HEK293 (cell line): Measurements from ENCODE around the gene CACNB4.

ENCODE experiments used
- CTCF ChIA-PET: fragments of 350-600 bp; formaldehyde crosslinking; extraction: SDS; loops from one replicate; lab custom pipeline; 2021; ENCODE audit warnings: antibody characterized with exemption; lab: Yijun Ruan, JAX
- POLR2A ChIA-PET: fragments of 300-600 bp; formaldehyde crosslinking; extraction: SDS; loops from one replicate; lab custom pipeline; 2020; ENCODE audit warnings: antibody characterized with exemption, inconsistent platforms; lab: Yijun Ruan, JAX
- H3K27ac ChIP-seq: fragments of 200-500 bp; sonication (Bioruptor generic); 2 replicates; pipeline ENCODE4 v1.5.1; 2014; ENCODE audit warnings: low read depth, low read length, control low read depth, inconsistent platforms; ENCODE audit errors: extremely low read depth
- H3K36me3 ChIP-seq, 2 experiments: fragments of 200-500 bp in 1 of 2; sonication (Bioruptor generic) in 1 of 2; 1 replicate in 1 of 2; 2 replicates in 1 of 2; pipeline ENCODE4 v1.5.1; 2014 to 2017; ENCODE audit warnings: inconsistent platforms in 2 of 2, low read length in 2 of 2; ENCODE audit not compliant: control insufficient read depth in 2 of 2, insufficient read depth in 1 of 2
- H3K4me1 ChIP-seq: fragments of 200-500 bp; sonication (Bioruptor generic); 2 replicates; pipeline ENCODE4 v1.5.1; 2014; ENCODE audit warnings: mild to moderate bottlenecking, low read length, inconsistent platforms; ENCODE audit not compliant: control insufficient read depth, insufficient read depth
- H3K4me3 ChIP-seq: 2 replicates; pipeline ENCODE4 v1.5.1; 2011; ENCODE audit warnings: low read depth, mild to moderate bottlenecking, control low read depth, low read length, moderate library complexity
- H3K9me3 ChIP-seq: fragments of 200-500 bp; sonication (Bioruptor generic); 2 replicates; pipeline ENCODE4 v1.5.1; 2014; ENCODE audit warnings: low read depth, low read length, inconsistent platforms; ENCODE audit not compliant: control insufficient read depth, insufficient read depth
- EGR2 ChIP-seq: fragments of 450-650 bp; formaldehyde crosslinking; IDR thresholded peaks from 2 replicates; pipeline ENCODE4 v1.5.1; 2016; ENCODE audit warnings: low read depth, missing biosample characterization, missing genetic modification characterization
- GLI2 ChIP-seq: fragments of 450-650 bp; formaldehyde crosslinking; IDR thresholded peaks from 2 replicates; pipeline ENCODE4; 2017; ENCODE audit warnings: missing biosample characterization, missing genetic modification characterization, low read depth, borderline replicate concordance
- OSR2 ChIP-seq: fragments of 450-650 bp; formaldehyde crosslinking; IDR thresholded peaks from 2 replicates; pipeline ENCODE4 v1.5.1; 2016; ENCODE audit warnings: missing biosample characterization, missing genetic modification characterization
- PRDM1 ChIP-seq: fragments of 450-650 bp; formaldehyde crosslinking; IDR thresholded peaks from 2 replicates; pipeline ENCODE4; 2016; ENCODE audit warnings: missing biosample characterization, missing genetic modification characterization
- ZNF140 ChIP-seq: fragments of 450-650 bp; formaldehyde crosslinking; IDR thresholded peaks from 2 replicates; pipeline ENCODE4 v1.5.1; 2016; ENCODE audit warnings: missing biosample characterization, missing genetic modification characterization
- ZNF274 ChIP-seq, 2 experiments: fragments of 200-500 bp in 1 of 2; fragments of 450-650 bp in 1 of 2; sonication (Bioruptor generic) in 1 of 2; formaldehyde crosslinking in 1 of 2; IDR thresholded peaks; 2 replicates each; pipeline versions ENCODE4 v1.5.1 to v1.6.1; 2014 to 2016; ENCODE audit warnings: borderline replicate concordance in 1 of 2, inconsistent platforms in 1 of 2, low read length in 1 of 2, missing biosample characterization in 1 of 2, missing genetic modification characterization in 1 of 2
- ZNF324 ChIP-seq: fragments of 450-650 bp; formaldehyde crosslinking; IDR thresholded peaks from 2 replicates; pipeline ENCODE4 v1.5.1; 2016; ENCODE audit warnings: missing biosample characterization, missing genetic modification characterization
- ZNF37A ChIP-seq: fragments of 450-650 bp; IDR thresholded peaks from 2 replicates; pipeline ENCODE4 v1.5.1; 2018; ENCODE audit warnings: missing biosample characterization, missing genetic modification characterization
- ZNF433 ChIP-seq: fragments of 450-650 bp; formaldehyde crosslinking; IDR thresholded peaks from 2 replicates; pipeline ENCODE4 v1.5.1; 2016; ENCODE audit warnings: missing biosample characterization, missing genetic modification characterization, low read depth
- ZNF529 ChIP-seq: fragments of 450-650 bp; formaldehyde crosslinking; IDR thresholded peaks from 2 replicates; pipeline ENCODE4 v1.5.1; 2017; ENCODE audit warnings: missing genetic modification characterization, missing biosample characterization; ENCODE audit not compliant: insufficient replicate concordance
- ZNF571 ChIP-seq: fragments of 450-650 bp; formaldehyde crosslinking; IDR thresholded peaks from 2 replicates; pipeline ENCODE4 v1.5.0; 2017; ENCODE audit warnings: missing biosample characterization, missing genetic modification characterization
- ZNF585B ChIP-seq: fragments of 450-650 bp; formaldehyde crosslinking; IDR thresholded peaks from 2 replicates; pipeline ENCODE4 v1.5.1; 2016; ENCODE audit warnings: missing biosample characterization, missing genetic modification characterization
- ZNF791 ChIP-seq: fragments of 450-650 bp; formaldehyde crosslinking; IDR thresholded peaks from 2 replicates; pipeline ENCODE4 v1.5.1; 2016; ENCODE audit warnings: missing biosample characterization, missing genetic modification characterization
- ZNF792 ChIP-seq: fragments of 450-650 bp; formaldehyde crosslinking; IDR thresholded peaks from 2 replicates; pipeline ENCODE4 v1.5.1; 2016; ENCODE audit warnings: missing biosample characterization, missing genetic modification characterization
- TF ChIP-seq, protein P1 (sequence below): fragments of 450-650 bp; formaldehyde crosslinking; optimal IDR thresholded peaks from 2 replicates; pipeline ENCODE3; 2016; ENCODE audit warnings: missing biosample characterization, mild to moderate bottlenecking, missing genetic modification characterization
- TF ChIP-seq, protein P2 (sequence below): fragments of 450-650 bp; formaldehyde crosslinking; IDR thresholded peaks from 2 replicates; pipeline ENCODE4 v1.5.1; 2017; ENCODE audit warnings: missing biosample characterization, missing genetic modification characterization
- TF ChIP-seq, protein P3 (sequence below): fragments of 450-650 bp; formaldehyde crosslinking; IDR thresholded peaks from 2 replicates; pipeline ENCODE4 v1.5.1; 2017; ENCODE audit warnings: missing biosample characterization, missing genetic modification characterization
- TF ChIP-seq, protein P4 (sequence below): fragments of 450-650 bp; formaldehyde crosslinking; IDR thresholded peaks from 2 replicates; pipeline ENCODE4 v1.5.1; 2017; ENCODE audit warnings: missing biosample characterization, missing genetic modification characterization

CACNB4 gene

DNA sequence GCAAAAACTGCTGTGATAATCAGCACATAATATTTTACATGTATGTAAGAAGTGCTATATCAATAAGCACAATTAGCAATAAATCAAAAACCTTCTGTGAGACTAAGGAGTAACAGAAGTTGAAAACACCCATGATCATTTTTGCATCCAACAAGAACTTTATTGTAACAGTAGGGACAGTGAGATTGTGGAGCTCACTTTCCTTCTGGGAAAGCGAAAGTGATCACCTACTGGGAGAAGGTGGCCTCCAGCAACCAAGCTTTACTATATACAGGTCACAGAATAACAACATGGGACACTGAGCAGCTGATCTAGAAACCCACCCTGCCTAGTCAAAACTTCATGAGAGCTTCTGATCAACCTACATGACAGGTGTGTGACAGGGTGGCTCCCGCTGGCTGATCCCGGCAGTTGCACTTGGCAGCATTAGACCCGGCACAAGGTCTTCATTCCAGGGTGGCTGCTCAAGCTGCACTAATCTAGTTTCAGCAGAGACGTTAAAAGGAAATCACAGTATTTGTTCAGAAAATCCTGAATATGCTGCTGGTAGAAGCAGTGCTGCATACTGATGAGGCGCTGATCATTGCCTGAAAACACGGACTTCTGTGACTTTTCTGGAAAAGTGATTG is 207.2 kb downstream of the CACNB4 start:
- no peak overlapping the region for H3K27ac ChIP-seq
- no peaks in the 10 kb centered on the region for H3K36me3 ChIP-seq
- TF ChIP-seq ZNF529 (tag by site-specific recombination) (no peak), OSR2 (tag by site-specific recombination) (no peak), EGR2 (tag by site-specific recombination) (no peak), ZNF433 (tag by site-specific recombination) (no peak), ZNF791 (tag by site-specific recombination) (no peak), PRDM1 (tag by site-specific recombination) (peak; percentile 58)
- TF ChIP-seq, protein P1, sequence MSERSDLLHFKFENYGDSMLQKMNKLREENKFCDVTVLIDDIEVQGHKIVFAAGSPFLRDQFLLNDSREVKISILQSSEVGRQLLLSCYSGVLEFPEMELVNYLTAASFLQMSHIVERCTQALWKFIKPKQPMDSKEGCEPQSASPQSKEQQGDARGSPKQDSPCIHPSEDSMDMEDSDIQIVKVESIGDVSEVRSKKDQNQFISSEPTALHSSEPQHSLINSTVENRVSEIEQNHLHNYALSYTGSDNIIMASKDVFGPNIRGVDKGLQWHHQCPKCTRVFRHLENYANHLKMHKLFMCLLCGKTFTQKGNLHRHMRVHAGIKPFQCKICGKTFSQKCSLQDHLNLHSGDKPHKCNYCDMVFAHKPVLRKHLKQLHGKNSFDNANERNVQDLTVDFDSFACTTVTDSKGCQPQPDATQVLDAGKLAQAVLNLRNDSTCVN (tag by site-specific recombination), result no peak
- peak overlapping the region; percentile 1; the same call in 1 of the 2 replicates for H3K4me3 ChIP-seq
- H3K9me3 ChIP-seq, result peaks cover 2% of the 10 kb centered on the region; the same call in 1 of the 2 replicates
- CTCF ChIA-PET, result interaction anchor here (0.9 to 1.0 kb wide), 3 partner anchors 12 to 38 kb away, joined by 3 to 5 read pairs (median 3); no protein-coding TSS in a partner anchor
- no peaks in the 10 kb centered on the region for H3K4me1 ChIP-seq
- POLR2A ChIA-PET, result interaction anchor here (1.0 to 1.1 kb wide), 2 partner anchors 64 to 67 kb away, joined by 3 to 4 read pairs; partner anchors contain the start of gene ARL5A

DNA sequence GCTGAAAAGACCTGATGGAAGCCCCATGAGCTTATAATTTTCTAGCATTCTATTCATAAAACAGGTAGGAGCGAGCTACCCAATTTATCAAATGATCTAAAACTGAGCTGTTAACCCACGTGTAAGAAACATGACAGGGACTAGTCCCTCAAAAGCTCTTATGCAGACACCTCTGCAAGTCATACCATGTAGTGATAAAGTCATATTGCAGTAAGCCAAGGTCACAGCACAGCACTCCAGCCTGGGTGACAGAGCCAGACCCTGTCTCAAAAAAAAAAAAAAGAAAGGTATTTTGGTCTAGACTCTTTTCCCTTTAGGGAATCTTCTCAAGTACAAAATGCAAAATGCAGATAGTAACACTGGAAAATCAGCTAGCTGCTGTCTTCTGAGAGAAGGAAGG is 211.7 kb downstream of the CACNB4 start:
- ChIA-PET POLR2A (no interaction called here), CTCF (interaction anchor here (0.7 kb wide), 1 partner anchor 81 kb away, joined by 3 read pairs; no protein-coding TSS in a partner anchor)

DNA sequence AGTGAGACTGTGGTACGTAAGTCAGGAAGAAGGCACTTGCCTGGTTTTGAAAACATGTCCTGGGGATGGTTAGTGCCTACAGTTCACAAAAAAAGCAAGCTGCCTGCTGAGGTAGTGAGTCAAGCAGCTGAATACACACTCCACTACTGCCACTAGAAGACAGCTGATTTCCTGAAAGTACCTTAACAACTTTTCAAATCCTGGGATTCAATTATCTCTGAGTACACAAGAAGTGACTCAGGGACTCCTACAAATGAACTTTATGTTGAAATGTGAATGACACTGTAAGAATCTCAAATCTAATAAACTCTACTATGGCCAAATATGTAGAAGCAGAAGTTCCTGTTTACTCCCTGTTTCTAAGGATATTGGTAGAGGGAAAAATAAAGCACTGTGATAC is 212.6 kb downstream of the CACNB4 start:
- Histone ChIP-seq H3K9me3 (no peaks in the 10 kb centered on the region), H3K4me3 (no peak overlapping the region), H3K4me1 (no peaks in the 10 kb centered on the region)
- TF ChIP-seq OSR2 (tag by site-specific recombination) (peak; percentile 55; the same call in 1 of the 2 replicates), GLI2 (tag by site-specific recombination) (no peak), ZNF571 (tag by site-specific recombination) (no peak)
- TF ChIP-seq, protein P2, sequence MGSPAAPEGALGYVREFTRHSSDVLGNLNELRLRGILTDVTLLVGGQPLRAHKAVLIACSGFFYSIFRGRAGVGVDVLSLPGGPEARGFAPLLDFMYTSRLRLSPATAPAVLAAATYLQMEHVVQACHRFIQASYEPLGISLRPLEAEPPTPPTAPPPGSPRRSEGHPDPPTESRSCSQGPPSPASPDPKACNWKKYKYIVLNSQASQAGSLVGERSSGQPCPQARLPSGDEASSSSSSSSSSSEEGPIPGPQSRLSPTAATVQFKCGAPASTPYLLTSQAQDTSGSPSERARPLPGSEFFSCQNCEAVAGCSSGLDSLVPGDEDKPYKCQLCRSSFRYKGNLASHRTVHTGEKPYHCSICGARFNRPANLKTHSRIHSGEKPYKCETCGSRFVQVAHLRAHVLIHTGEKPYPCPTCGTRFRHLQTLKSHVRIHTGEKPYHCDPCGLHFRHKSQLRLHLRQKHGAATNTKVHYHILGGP (tag by site-specific recombination), result peak; percentile 37; the same call in 1 of the 2 replicates
- TF ChIP-seq, protein P3, sequence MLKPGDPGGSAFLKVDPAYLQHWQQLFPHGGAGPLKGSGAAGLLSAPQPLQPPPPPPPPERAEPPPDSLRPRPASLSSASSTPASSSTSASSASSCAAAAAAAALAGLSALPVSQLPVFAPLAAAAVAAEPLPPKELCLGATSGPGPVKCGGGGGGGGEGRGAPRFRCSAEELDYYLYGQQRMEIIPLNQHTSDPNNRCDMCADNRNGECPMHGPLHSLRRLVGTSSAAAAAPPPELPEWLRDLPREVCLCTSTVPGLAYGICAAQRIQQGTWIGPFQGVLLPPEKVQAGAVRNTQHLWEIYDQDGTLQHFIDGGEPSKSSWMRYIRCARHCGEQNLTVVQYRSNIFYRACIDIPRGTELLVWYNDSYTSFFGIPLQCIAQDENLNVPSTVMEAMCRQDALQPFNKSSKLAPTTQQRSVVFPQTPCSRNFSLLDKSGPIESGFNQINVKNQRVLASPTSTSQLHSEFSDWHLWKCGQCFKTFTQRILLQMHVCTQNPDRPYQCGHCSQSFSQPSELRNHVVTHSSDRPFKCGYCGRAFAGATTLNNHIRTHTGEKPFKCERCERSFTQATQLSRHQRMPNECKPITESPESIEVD (tag by site-specific recombination), result peak; percentile 48; the same call in 1 of the 2 replicates
- TF ChIP-seq, all 188 proteins: peak for 3
- ChIA-PET CTCF (no interaction called here), POLR2A (interaction anchor here (1.4 kb wide), 1 partner anchor 58 kb away, joined by 3 read pairs; the partner anchor contains the start of gene ARL5A)
- Histone ChIP-seq H3K36me3 (peaks cover 0 to 15% of the 10 kb centered on the region in 2 experiments; a peak in 1 of 3 replicates), H3K27ac (no peak overlapping the region)

More for the DNA sequence above, 211.7 kb downstream of the CACNB4 start:
- TF ChIP-seq ZNF140 (tag by site-specific recombination) (no peak), ZNF37A (tag by site-specific recombination) (no peak), ZNF324 (tag by site-specific recombination) (no peak), ZNF792 (no peak), ZNF274 (IDR thresholded peaks at IDR 0.05; ENCODE audit: low read length) (no peak), ZNF274 (tag by site-specific recombination; IDR thresholded peaks at IDR 0.05; ENCODE audit: borderline replicate concordance) (no peak), ZNF585B (tag by site-specific recombination) (no peak)
- TF ChIP-seq, protein P4, sequence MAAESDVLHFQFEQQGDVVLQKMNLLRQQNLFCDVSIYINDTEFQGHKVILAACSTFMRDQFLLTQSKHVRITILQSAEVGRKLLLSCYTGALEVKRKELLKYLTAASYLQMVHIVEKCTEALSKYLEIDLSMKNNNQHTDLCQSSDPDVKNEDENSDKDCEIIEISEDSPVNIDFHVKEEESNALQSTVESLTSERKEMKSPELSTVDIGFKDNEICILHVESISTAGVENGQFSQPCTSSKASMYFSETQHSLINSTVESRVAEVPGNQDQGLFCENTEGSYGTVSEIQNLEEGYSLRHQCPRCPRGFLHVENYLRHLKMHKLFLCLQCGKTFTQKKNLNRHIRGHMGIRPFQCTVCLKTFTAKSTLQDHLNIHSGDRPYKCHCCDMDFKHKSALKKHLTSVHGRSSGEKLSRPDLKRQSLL (tag by site-specific recombination), result no peak
- TF ChIP-seq, all 188 proteins: peak for 0
- Histone ChIP-seq H3K27ac (no peak overlapping the region), H3K4me3 (no peak overlapping the region), H3K36me3 (peaks cover 0 to 10% of the 10 kb centered on the region in 2 experiments; a peak in 1 of 3 replicates), H3K9me3 (no peaks in the 10 kb centered on the region), H3K4me1 (no peaks in the 10 kb centered on the region)
